GM19043 (cell line): ENCODE measurements around the gene KMT5B.
"Not testable (repeated sequence)": the region's sequence is repeated elsewhere in the genome, so short reads cannot be mapped to it uniquely, and the experiment has no call there.

Source experiments
- ATAC-seq: cut with Tn5 transposase; IDR thresholded peaks from one replicate; pipeline ENCODE4 v1.9.1; 2021; ENCODE audit warnings: low read depth; ENCODE audit not compliant: unreplicated experiment

Gene KMT5B

GRCh38 chr11:68213135-68213515 is at the start of gene KMT5B:
Gene KMT5B (minus strand): TSS chr11:68213296. CDS start chr11:68190076, 23,220 bp downstream.
- no peak for ATAC-seq

- ATAC-seq, result no peak
Observed at GRCh38 chr11:68262544-68262827, 49.4 kb upstream of the KMT5B start.

- ATAC-seq, result no peak
Observed at GRCh38 chr11:68261749-68262543, 48.9 kb upstream of the KMT5B start.

GRCh38 chr11:68261006-68261405 is 47.9 kb upstream of the KMT5B start:
- no peak for ATAC-seq

GRCh38 chr11:68260484-68260883 is 47.4 kb upstream of the KMT5B start:
- no peak for ATAC-seq

- no peak for ATAC-seq
Observed at GRCh38 chr11:68259122-68259959, 46.2 kb upstream of the KMT5B start.

GRCh38 chr11:68258363-68258765 is 45.3 kb upstream of the KMT5B start:
- ATAC-seq, result no peak

- ATAC-seq, result no peak
Observed at GRCh38 chr11:68257477-68258362, 44.6 kb upstream of the KMT5B start.

GRCh38 chr11:68256331-68256741 is 43.2 kb upstream of the KMT5B start:
- no peak for ATAC-seq

GRCh38 chr11:68255526-68255925 is 42.4 kb upstream of the KMT5B start:
- no peak for ATAC-seq

- no peak for ATAC-seq
Observed at GRCh38 chr11:68254421-68254820, 41.3 kb upstream of the KMT5B start.

GRCh38 chr11:68251765-68252164 is 38.7 kb upstream of the KMT5B start:
- no peak for ATAC-seq

GRCh38 chr11:68244912-68245311 is 31.8 kb upstream of the KMT5B start:
- ATAC-seq, result not testable (repeated sequence)

GRCh38 chr11:68243847-68244246 is 30.8 kb upstream of the KMT5B start:
- ATAC-seq, result not testable (repeated sequence)

GRCh38 chr11:68242616-68243015 is 29.5 kb upstream of the KMT5B start:
- no peak for ATAC-seq

GRCh38 chr11:68231621-68232020 is 18.5 kb upstream of the KMT5B start:
- no peak for ATAC-seq

GRCh38 chr11:68229601-68230000 is 16.5 kb upstream of the KMT5B start:
- ATAC-seq, result no peak

GRCh38 chr11:68226421-68226820 is 13.3 kb upstream of the KMT5B start:
- no peak for ATAC-seq

GRCh38 chr11:68224606-68225005 is 11.5 kb upstream of the KMT5B start:
- no peak for ATAC-seq

GRCh38 chr11:68223275-68223674 is 10.2 kb upstream of the KMT5B start:
- no peak for ATAC-seq

- no peak for ATAC-seq
Observed at GRCh38 chr11:68221406-68221805, 8.3 kb upstream of the KMT5B start.
